GM18507 (cell line): ENCODE data around the gene KERA.

Source experiments
- DNase-seq: peaks from one replicate; pipeline ENCODE4 v3.0.0; 2011; ENCODE audit warnings: low read depth; ENCODE audit not compliant: insufficient read length; ENCODE audit errors: extremely low spot score
- FAIRE-seq: peaks from 2 replicates; lab custom pipeline; 2011; peaks lifted over from hg19 to GRCh38; lab: Jason Lieb, UNC

KERA gene

GRCh38 chr12:91074851-91075250, 17.0 kb upstream of the KERA start:
- FAIRE-seq (no peak), DNase-seq (no peak)

GRCh38 chr12:91074154-91074709, 16.4 kb upstream of the KERA start:
- FAIRE-seq (no peak), DNase-seq (no peak)

GRCh38 chr12:91073426-91073825, 15.6 kb upstream of the KERA start:
- FAIRE-seq, result no peak
- no peak for DNase-seq

GRCh38 chr12:91072931-91073330, 15.1 kb upstream of the KERA start:
- DNase-seq (no peak), FAIRE-seq (no peak)

- DNase-seq (no peak), FAIRE-seq (no peak)
Measured at GRCh38 chr12:91070936-91071335, 13.1 kb upstream of the KERA start.

GRCh38 chr12:91065396-91065795, 7.6 kb upstream of the KERA start:
- DNase-seq, result no peak
- FAIRE-seq, result no peak

- FAIRE-seq (no peak), DNase-seq (no peak)
Measured at GRCh38 chr12:91064640-91065039, 6.8 kb upstream of the KERA start.

- FAIRE-seq, result no peak
- no peak for DNase-seq
Measured at GRCh38 chr12:91061091-91061490, 3.3 kb upstream of the KERA start.

- FAIRE-seq (no peak), DNase-seq (no peak)
Measured at GRCh38 chr12:91059211-91059610, 1.4 kb upstream of the KERA start.

- FAIRE-seq (no peak), DNase-seq (no peak)
Measured at GRCh38 chr12:91058786-91059185, 962 bp upstream of the KERA start.

- DNase-seq (no peak), FAIRE-seq (no peak)
Measured at GRCh38 chr12:91056488-91056887, 1.3 kb downstream of the KERA start.

- no peak for FAIRE-seq
- no peak for DNase-seq
Measured at GRCh38 chr12:91055976-91056375, 1.8 kb downstream of the KERA start.

GRCh38 chr12:91053951-91054715, 3.7 kb downstream of the KERA start:
- FAIRE-seq (no peak), DNase-seq (no peak)

- DNase-seq (no peak), FAIRE-seq (peak; percentile 33)
Measured at GRCh38 chr12:91052026-91052425, 5.8 kb downstream of the KERA start.

GRCh38 chr12:91044586-91044985, 13.2 kb downstream of the KERA start:
- no peak for FAIRE-seq

GRCh38 chr12:91043408-91043807, 14.4 kb downstream of the KERA start:
- no peak for FAIRE-seq
- DNase-seq, result no peak

More at GRCh38 chr12:91044586-91044985, 13.2 kb downstream of the KERA start:
- DNase-seq, result no peak

- FAIRE-seq, result no peak
- DNase-seq, result no peak
Measured at GRCh38 chr12:91040096-91040755, 17.6 kb downstream of the KERA start.

GRCh38 chr12:91037276-91037675, 20.5 kb downstream of the KERA start:
- DNase-seq, result no peak
- no peak for FAIRE-seq

GRCh38 chr12:91033251-91033650, 24.6 kb downstream of the KERA start:
- FAIRE-seq, result no peak
- DNase-seq, result no peak

GRCh38 chr12:91023326-91024004, 34.4 kb downstream of the KERA start:
- FAIRE-seq (no peak), DNase-seq (no peak)
